ACC112 (cell line): ENCODE results near the gene CDH23.

ENCODE experiments used
- H2AFZ ChIP-seq: fragments of 200-600 bp; sonication (generic); one replicate; pipeline ENCODE4 v1.6.0; 2017; ENCODE audit warnings: antibody characterized with exemption, low read length; ENCODE audit not compliant: unreplicated experiment
- H3K27ac ChIP-seq: fragments of 200-600 bp; sonication (generic); 2 replicates; pipeline ENCODE4 v1.5.1; 2014; ENCODE audit warnings: low read depth, mild to moderate bottlenecking, antibody characterized with exemption, low read length, moderate library complexity
- H3K27me3 ChIP-seq: fragments of 200-600 bp; sonication (generic); 2 replicates; pipeline ENCODE4 v1.6.1; 2014; ENCODE audit warnings: mild to moderate bottlenecking, antibody characterized with exemption, low read length, moderate library complexity, mixed read lengths; ENCODE audit not compliant: insufficient read depth
- H3K36me3 ChIP-seq: fragments of 200-600 bp; sonication (generic); 2 replicates; pipeline ENCODE4 v1.6.1; 2016; ENCODE audit warnings: mild to moderate bottlenecking, antibody characterized with exemption, low read length, moderate library complexity, mixed read lengths; ENCODE audit not compliant: insufficient read depth
- H3K4me1 ChIP-seq: fragments of 200-600 bp; sonication (generic); one replicate; pipeline ENCODE4 v1.6.1; 2016; ENCODE audit warnings: low read length, mixed read lengths; ENCODE audit not compliant: insufficient read depth, unreplicated experiment, control insufficient read depth
- H3K4me3 ChIP-seq: fragments of 200-600 bp; sonication (generic); 2 replicates; pipeline ENCODE4 v1.5.1; 2014; ENCODE audit warnings: mild to moderate bottlenecking, low read depth, low read length
- H3K79me2 ChIP-seq: fragments of 200-600 bp; sonication (generic); one replicate; pipeline ENCODE4 v1.6.0; 2016; ENCODE audit warnings: low read length; ENCODE audit not compliant: control insufficient read depth, unreplicated experiment, insufficient read depth

The CDH23 gene

DNA sequence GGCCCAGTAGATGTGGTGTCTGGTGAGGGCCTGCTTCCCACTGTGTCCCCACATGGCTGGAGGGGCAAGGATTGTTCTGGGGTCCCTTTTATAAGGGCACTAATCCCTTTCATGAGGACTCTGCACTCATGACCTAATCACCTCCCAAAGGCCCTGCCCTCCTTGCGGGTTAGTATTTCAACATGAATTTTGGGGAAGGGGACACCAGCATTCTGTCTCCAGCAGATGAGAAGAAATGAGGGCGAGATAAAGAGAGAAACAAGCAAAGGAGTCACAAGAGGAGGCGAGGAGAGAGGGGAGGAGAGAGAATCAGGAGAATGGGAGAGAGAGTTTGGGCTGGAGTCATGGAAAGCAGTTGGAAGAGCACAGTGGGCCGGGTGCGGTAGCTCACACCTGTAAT, 239.1 kb downstream of the CDH23 start:
- Histone ChIP-seq H3K4me3 (no peak overlapping the region), H2AFZ (no peak overlapping the region), H3K27ac (no peak overlapping the region), H3K79me2 (no peaks in the 10 kb centered on the region), H3K27me3 (peaks cover 34% of the 10 kb centered on the region), H3K36me3 (no peaks in the 10 kb centered on the region), H3K4me1 (no peaks in the 10 kb centered on the region)

GRCh38 chr10:71636588-71636987, 239.9 kb downstream of the CDH23 start:
- H3K27ac ChIP-seq, result no peak overlapping the region
- H3K36me3 ChIP-seq, result no peaks in the 10 kb centered on the region
- no peak overlapping the region for H2AFZ ChIP-seq
- H3K4me1 ChIP-seq, result no peaks in the 10 kb centered on the region
- H3K79me2 ChIP-seq, result no peaks in the 10 kb centered on the region
- H3K4me3 ChIP-seq, result no peak overlapping the region
- peaks cover 28% of the 10 kb centered on the region for H3K27me3 ChIP-seq

DNA sequence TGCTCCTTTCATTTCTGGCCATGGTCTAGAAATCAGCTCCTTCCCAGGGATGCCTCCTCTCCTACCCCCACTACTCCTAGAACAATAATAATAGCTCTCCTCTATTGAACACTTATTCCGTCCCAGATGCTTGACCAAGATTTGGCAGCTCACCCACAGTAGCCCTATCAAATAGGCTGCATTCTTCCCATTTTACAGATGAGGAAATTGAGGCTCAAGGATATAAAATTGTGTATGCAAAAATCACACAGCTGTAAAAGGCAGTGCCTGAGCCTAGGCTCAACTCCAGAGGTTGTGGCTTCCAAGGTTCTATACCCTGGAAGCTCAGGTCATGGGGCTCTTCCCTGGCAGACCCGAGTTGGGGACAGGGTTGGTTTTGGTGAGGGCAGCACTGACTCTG, 240.6 kb downstream of the CDH23 start:
- H2AFZ ChIP-seq, result no peak overlapping the region

GRCh38 chr10:71638064-71638821, 241.5 kb downstream of the CDH23 start:
- H3K79me2 ChIP-seq, result no peaks in the 10 kb centered on the region
- H3K4me1 ChIP-seq, result no peaks in the 10 kb centered on the region
- no peaks in the 10 kb centered on the region for H3K36me3 ChIP-seq
- no peak overlapping the region for H2AFZ ChIP-seq
- H3K27ac ChIP-seq, result no peak overlapping the region
- no peak overlapping the region for H3K4me3 ChIP-seq
- H3K27me3 ChIP-seq, result peaks cover 16% of the 10 kb centered on the region

More for the DNA sequence above, 240.6 kb downstream of the CDH23 start:
- no peaks in the 10 kb centered on the region for H3K4me1 ChIP-seq
- H3K79me2 ChIP-seq, result no peaks in the 10 kb centered on the region
- peaks cover 22% of the 10 kb centered on the region for H3K27me3 ChIP-seq
- H3K4me3 ChIP-seq, result no peak overlapping the region
- no peak overlapping the region for H3K27ac ChIP-seq
- H3K36me3 ChIP-seq, result no peaks in the 10 kb centered on the region

GRCh38 chr10:71638822-71639719, 242.4 kb downstream of the CDH23 start:
- no peaks in the 10 kb centered on the region for H3K4me1 ChIP-seq
- H3K4me3 ChIP-seq, result no peak overlapping the region
- no peaks in the 10 kb centered on the region for H3K36me3 ChIP-seq
- no peaks in the 10 kb centered on the region for H3K79me2 ChIP-seq
- no peak overlapping the region for H2AFZ ChIP-seq
- peaks cover 16% of the 10 kb centered on the region for H3K27me3 ChIP-seq
- H3K27ac ChIP-seq, result no peak overlapping the region

DNA sequence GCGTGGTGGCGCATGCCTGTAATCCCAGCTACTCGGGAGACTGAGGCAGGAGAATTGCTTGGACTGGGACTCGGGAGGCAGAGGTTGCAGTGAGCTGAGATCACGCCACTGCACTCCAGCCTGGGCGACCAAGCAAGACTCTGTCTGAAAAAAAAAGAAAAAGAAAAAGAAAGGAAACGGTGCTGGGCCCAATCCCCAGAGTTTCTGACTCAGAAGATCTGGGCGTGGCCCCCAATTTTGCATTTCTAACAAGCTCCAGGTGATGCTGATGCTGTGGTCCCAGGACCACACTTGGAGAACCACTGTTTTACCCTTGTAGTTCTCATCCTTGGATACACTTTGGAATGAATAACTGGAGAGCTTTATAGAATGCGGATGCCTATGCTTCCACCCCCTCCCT, 243.9 kb downstream of the CDH23 start:
- no peaks in the 10 kb centered on the region for H3K79me2 ChIP-seq
- no peak overlapping the region for H2AFZ ChIP-seq
- H3K4me3 ChIP-seq, result no peak overlapping the region
- no peaks in the 10 kb centered on the region for H3K4me1 ChIP-seq
- peaks cover 15% of the 10 kb centered on the region; the same call in 1 of the 2 replicates for H3K27me3 ChIP-seq
- no peak overlapping the region for H3K27ac ChIP-seq
- H3K36me3 ChIP-seq, result no peaks in the 10 kb centered on the region

GRCh38 chr10:71641449-71641848, 244.7 kb downstream of the CDH23 start:
- Histone ChIP-seq H3K27me3 (peaks cover 19% of the 10 kb centered on the region; the same call in 1 of the 2 replicates), H3K36me3 (no peaks in the 10 kb centered on the region), H3K4me1 (no peaks in the 10 kb centered on the region), H3K4me3 (no peak overlapping the region), H3K79me2 (no peaks in the 10 kb centered on the region), H2AFZ (no peak overlapping the region), H3K27ac (no peak overlapping the region)

DNA sequence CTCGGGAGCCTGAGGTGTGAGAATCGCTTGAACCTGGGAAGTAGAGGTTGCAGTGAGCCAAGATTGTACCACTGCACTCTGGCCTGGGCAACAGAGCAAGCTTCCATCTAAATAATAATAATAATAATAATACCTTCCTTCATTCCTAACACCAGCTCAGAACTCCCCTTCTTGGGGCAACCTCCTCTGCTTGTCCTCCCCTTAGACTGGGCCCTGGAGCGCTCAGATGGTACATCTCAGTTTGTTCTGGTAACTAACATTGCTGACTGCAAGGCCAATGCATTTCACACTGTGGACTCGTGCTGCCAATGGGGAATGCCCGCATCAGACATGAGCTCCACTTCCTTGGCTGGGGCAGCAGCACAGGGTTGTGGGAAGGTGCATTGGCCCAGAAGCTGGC, 245.3 kb downstream of the CDH23 start:
- no peaks in the 10 kb centered on the region for H3K4me1 ChIP-seq
- H3K27me3 ChIP-seq, result peaks cover 24% of the 10 kb centered on the region; the same call in 1 of the 2 replicates

GRCh38 chr10:71643904-71644303, 247.2 kb downstream of the CDH23 start:
- Histone ChIP-seq H2AFZ (no peak overlapping the region), H3K4me1 (no peaks in the 10 kb centered on the region), H3K27me3 (peaks cover 31% of the 10 kb centered on the region; the same call in 1 of the 2 replicates), H3K79me2 (no peaks in the 10 kb centered on the region), H3K36me3 (no peaks in the 10 kb centered on the region), H3K27ac (no peak overlapping the region), H3K4me3 (no peak overlapping the region)

More for the DNA sequence above, 245.3 kb downstream of the CDH23 start:
- Histone ChIP-seq H3K27ac (no peak overlapping the region), H2AFZ (no peak overlapping the region), H3K4me3 (no peak overlapping the region), H3K79me2 (no peaks in the 10 kb centered on the region), H3K36me3 (no peaks in the 10 kb centered on the region)

DNA sequence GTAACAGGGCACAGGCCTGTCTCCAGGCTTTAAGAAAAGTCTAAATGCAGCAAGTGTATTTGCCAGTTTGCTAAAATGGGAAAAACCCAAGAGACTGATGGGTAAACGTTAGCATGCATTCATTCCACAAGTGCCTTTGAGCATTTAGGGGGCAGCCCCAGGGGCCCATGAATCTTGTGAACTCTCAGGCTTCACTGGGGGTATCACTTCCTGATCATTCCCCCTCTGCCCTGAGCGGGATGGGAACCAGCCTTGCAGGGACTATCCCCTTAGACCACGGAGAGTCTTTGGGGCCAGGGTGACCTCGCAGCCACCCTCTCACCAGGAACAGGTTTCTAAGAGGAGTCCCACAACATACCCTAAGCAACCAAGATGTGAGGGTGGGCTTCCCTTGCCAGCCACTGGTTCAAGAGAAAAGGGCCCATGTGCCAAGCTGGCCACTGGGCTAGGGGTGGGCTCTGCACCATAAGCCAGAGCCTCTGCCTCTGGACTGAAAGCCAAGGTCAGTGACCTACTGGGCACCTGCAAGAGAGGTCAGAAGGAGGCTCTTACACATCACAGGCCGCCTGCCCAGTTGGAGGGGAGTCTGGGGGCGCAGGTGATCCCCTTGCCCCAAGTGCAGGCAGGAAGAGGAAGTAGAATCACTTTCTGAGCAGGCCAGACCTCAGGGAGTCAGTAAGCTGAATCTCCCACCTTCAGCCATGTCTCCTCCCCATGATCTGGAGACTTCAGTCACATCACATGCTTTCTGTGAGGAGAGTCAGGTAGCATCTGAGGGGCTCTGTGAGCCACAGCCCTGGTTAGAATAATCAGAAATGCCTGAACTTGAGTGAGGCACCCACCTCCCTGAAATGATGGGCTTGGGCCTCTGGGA, 247.8 kb downstream of the CDH23 start:
- Histone ChIP-seq H3K79me2 (no peaks in the 10 kb centered on the region), H3K4me3 (no peak overlapping the region), H3K36me3 (no peaks in the 10 kb centered on the region), H3K27ac (no peak overlapping the region), H2AFZ (no peak overlapping the region), H3K27me3 (peaks cover 31% of the 10 kb centered on the region; the same call in 1 of the 2 replicates), H3K4me1 (no peaks in the 10 kb centered on the region)
